GM18511 (cell line): ENCODE data around the gene SAP30L.

Experiments used
- ATAC-seq: cut with Tn5 transposase; IDR thresholded peaks from one replicate; pipeline ENCODE4 v1.9.1; 2021; ENCODE audit warnings: mild to moderate bottlenecking, moderate library complexity; ENCODE audit not compliant: unreplicated experiment

The SAP30L gene

DNA sequence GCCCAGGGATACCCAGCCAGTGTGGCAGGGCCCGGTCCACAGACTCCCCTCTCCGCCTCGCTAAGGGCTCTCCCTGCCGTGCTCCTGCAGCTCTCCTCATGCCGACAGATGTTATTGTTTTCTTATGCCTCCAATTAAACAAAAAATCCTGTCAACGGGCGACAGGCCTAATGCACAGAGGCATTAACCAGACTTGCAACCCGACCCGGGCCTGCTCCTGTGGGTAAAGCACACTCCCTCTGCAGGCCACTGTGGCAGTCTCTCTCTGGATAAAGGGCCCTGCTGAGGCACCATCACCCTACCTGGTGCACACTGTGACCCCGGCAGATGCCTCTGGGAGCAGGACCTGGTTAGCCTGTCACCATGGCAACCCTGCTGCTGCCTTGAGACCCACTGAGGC lies 59.8 kb downstream of the SAP30L start:
- no peak for ATAC-seq

DNA sequence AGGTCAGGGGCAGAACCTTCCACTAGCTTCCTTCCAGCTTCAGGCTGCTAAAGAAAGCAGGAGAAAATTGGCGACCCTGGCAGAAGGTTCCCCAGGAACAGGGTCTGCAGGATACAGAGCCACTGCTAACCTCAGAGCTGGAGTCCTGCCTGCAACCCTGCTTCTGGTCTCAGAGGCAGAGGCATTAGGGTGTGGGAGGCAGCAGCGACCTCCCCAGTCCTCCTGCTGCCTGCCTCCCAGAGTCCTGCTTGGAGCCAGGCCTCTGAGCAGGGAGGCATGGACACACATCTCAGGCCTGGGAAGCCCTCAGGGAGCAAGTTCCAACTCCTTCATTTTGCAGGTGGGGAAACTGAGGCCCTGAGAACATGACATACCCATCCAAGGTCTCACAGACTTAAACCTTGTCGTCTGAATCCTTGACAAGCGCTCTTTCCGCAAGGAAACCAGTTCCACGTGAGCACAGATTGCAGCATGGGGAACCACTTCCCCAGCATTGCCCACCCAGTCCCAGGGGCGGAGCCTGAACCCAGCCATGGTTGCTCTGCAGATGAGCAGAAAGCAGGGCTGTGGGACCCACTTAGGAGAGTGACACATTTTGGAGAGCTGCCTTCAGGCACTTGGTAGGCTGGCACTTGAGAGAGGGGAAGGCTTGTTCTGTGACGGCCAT lies 60.4 kb downstream of the SAP30L start:
- no peak for ATAC-seq

DNA sequence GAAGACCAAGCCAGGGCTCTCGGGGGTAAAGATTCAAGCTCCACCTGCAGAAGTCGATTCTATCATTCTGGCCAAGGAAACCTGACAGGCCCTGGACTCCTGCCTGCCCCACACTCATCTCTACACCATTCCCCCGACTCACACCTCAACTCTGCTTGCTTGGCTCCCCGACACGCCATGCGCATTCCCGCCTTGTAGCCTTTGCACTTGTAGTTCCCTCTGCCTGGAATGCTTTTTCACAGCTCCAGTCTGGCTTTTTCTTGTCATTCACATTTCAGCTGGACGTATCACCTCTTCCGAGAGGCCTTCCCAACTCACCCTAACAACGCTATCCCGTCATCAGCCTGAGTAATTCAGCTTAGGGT lies 60.9 kb downstream of the SAP30L start:
- no peak for ATAC-seq

- no peak for ATAC-seq
Observed at GRCh38 chr5:154508114-154508513, 62.3 kb downstream of the SAP30L start.

DNA sequence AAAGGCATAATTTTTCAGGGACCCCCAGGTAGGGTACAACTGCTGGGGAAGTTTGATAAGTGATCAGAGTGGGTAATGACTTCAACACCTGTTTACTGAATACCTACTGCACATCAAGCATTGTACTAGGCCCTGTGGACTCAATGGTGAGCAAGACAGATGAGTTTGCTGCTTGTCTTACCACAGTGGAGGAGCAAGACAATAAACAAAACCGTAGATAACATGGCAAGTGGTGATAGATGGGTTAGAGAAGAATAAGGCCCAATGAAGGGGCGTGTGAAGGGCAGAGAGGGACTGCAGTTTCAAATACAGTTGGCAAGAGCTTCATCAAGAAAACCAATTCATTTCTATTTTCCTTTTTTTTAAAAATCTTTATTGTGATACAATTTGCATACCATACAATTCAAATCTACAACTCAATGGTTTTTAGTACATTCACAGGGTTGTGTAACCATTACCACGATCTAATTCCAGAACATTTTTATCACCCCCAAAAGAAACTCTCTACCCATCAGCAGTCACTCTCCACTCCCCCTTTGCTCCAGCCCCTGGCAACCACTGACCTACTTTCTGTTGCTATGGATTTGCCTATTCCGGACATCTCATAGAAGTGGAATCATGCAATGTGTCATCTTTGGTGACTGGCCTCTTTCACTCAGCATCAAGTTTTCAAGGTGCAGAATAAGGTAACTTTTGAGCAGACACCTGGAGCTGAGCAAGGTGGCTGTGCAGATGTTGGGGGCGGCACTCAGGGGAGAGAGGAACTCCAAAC lies 64.2 kb downstream of the SAP30L start:
- ATAC-seq, result no peak
